ENCODE data around the gene MCFD2. TPM values are rescaled to one million over a fixed set of nuclear protein-coding genes. Genes with fewer than 3 reads are reported as not detected.
A peak's percentile ranks its signal among the peaks of the same experiment; 100 is the strongest.
"Not testable (repeated sequence)": the region's sequence is repeated elsewhere in the genome, so short reads cannot be mapped to it uniquely, and the experiment has no call there.

Gene MCFD2
- total RNA-seq, 2 experiments from 2014 or later, result 30.1 to 30.2 TPM

DNA sequence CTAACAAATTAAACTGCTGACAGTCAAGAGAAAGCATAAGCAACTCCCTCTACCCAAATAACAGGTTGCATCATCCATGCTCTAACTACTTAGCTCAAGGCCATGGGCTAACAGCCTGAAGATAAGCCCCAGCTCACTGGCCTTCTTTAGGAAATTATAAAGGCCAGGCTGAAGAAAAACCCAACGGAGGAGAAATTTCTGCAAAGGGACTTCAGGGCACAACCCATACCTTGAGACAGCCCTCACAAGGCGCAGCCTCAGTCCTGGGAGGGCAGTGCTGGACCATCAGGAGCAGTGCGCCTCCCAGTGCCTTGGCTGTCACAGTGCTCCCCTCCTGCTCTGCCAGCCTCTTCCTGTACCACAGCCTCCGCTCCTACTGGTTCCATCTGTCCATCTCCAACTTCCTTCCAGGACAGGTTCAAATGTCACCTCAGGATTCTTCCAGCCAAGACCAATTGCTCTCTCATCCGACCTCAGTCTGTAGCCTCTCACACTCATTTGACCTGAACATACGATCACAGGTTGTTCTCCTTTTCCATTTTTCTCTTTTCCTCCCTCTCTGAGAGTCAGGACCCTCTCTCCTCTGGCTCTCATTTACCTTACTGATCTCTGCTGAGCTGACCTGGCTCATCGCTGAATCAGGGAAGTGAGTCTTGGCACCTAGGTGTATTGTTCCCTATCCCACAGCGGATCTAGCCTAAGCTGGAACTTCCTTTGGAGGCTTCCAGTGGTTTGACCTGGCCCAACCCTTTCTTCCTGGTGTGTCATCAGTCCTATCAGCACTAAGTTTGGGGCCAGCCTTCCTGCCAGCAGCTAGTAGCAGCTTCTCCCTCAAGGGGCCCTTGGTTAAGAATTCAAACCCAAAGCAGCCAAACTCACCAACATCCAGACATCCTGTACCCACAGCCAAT, 1.9 kb downstream of the MCFD2 start:
- H3K27ac Mint-ChIP-seq, result no peak overlapping the region
- H3K27me3 Mint-ChIP-seq (ENCODE audit: low read depth), result no peaks in the 10 kb centered on the region
- H3K9me3 Mint-ChIP-seq, result no peaks in the 10 kb centered on the region
- DNase-seq, result no peak
- peaks cover 61% of the 10 kb centered on the region for H3K4me1 Mint-ChIP-seq (ENCODE audit: low read depth)
- H3K4me3 Mint-ChIP-seq, result peak overlapping the region; percentile 82
- peaks cover 25% of the 10 kb centered on the region for H3K36me3 Mint-ChIP-seq (ENCODE audit: low read depth)
- CTCF ChIA-PET, result interaction anchor here (0.5 to 1.0 kb wide), 2 partner anchors 11 to 75 kb away, joined by 3 to 4 read pairs; no protein-coding TSS in a partner anchor
- intact Hi-C loops (cut with micrococcal nuclease), result no loop called here

DNA sequence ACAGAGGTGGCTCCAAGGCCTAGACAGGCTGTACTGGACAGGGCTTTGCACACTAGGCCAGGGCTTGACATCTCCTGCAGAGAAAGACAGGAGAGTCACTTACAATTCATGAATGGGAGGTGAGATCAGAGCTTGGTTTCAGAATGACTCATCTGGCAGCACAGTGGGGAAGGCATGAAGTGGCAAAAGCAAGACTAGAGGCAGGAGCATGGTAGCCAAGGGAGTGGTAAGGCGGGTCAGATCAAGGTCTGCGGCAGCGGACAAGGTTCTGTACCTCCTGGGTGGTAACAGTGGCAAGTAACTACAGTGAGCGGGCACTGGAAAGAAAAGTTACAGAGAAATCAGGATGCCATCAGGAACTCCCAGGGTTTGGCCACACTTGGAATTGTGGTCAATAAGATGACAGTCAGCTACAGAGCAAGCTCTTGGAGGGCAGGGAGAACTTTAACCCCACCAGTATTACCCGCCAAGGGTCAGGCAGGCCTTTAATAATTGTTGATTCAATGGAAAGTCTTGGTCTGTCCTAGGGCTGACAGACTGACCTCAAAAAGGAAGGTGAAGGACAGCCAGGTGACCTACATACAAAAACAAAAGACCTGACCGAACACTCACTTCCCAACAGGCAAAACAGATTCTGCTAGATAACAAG, 5.7 kb downstream of the MCFD2 start:
- Mint-ChIP-seq H3K36me3 (ENCODE audit: low read depth) (peaks cover 40% of the 10 kb centered on the region), H3K4me3 (no peak overlapping the region), H3K9me3 (no peaks in the 10 kb centered on the region), H3K4me1 (ENCODE audit: low read depth) (peaks cover 42% of the 10 kb centered on the region), H3K27ac (peak overlapping the region; percentile 5), H3K27me3 (ENCODE audit: low read depth) (no peaks in the 10 kb centered on the region)
- peak; percentile 74 for DNase-seq
- CTCF ChIA-PET, result interaction anchor here (0.6 to 1.0 kb wide), 3 partner anchors 11 to 114 kb away, joined by 3 read pairs; no protein-coding TSS in a partner anchor
- intact Hi-C loops (cut with micrococcal nuclease), result no loop called here

DNA sequence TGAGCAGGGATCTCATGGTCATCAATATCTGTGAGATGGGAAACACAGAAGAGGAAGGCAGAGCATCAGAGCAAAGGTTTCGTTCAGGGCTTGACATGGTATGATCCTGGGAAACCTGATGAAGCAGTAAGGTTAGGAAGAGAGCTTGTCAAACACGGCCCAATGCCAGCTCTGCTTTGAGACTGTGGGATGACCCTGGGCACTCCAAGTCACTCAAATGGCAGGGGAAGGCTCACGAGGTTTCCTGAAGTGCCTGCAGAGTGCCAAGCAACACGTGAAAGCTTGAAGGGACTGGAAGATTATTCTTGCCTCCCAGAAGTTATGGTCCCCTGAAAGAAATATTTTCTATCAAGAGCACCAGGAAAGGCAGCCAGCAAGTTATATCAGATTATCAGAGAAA, 6.5 kb downstream of the MCFD2 start:
- Mint-ChIP-seq H3K36me3 (ENCODE audit: low read depth) (peaks cover 42% of the 10 kb centered on the region), H3K27ac (no peak overlapping the region), H3K9me3 (no peaks in the 10 kb centered on the region), H3K4me3 (no peak overlapping the region), H3K27me3 (ENCODE audit: low read depth) (no peaks in the 10 kb centered on the region), H3K4me1 (ENCODE audit: low read depth) (peaks cover 34% of the 10 kb centered on the region)
- intact Hi-C loops (cut with micrococcal nuclease), result no loop called here
- CTCF ChIA-PET, result interaction anchor here (0.6 to 1.0 kb wide), 3 partner anchors 12 to 113 kb away, joined by 3 read pairs; no protein-coding TSS in a partner anchor
- DNase-seq, result no peak

DNA sequence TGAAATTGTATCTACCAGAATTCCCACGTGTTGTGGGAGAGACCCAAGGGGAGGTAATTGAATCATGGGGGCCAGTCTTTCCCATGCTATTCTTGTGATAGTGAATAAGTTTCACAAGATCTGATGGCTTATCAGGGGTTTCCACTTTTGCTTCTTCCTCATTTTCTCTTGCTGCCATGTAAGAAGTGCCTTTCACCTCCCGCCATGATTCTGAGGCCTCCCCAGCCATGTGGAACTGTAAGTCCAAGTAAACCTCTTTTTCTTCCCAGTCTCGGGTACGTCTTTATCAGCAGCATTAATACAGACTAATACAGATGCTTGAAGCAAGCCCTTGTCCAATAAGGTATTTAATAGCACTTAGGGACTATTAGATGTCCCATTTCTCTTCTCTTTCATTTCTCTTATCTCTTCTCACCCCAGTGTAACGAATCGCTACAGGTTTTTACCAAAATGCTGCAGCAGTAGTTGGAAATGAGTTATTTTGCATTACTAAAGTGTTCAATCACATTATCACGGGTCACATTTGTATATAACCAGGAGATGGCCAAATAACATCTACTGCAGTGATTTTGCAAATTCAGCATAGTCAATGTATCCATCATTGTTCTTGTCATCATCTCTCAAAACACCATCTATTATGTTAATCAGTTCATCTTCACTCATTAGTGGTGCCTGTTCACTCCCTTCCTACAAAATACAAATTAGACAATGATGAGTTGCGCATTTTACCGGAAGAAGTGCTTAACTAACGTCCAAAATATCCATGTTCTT, 10.5 kb downstream of the MCFD2 start:
- H3K9me3 Mint-ChIP-seq; H3K27me3 Mint-ChIP-seq (ENCODE audit: low read depth); CTCF ChIA-PET; H3K4me3 Mint-ChIP-seq; intact Hi-C loops (cut with micrococcal nuclease); DNase-seq; H3K27ac Mint-ChIP-seq: not testable (repeated sequence)
- H3K4me1 Mint-ChIP-seq (ENCODE audit: low read depth), result peaks cover 17% of the 10 kb centered on the region
- peaks cover 32% of the 10 kb centered on the region for H3K36me3 Mint-ChIP-seq (ENCODE audit: low read depth)

DNA sequence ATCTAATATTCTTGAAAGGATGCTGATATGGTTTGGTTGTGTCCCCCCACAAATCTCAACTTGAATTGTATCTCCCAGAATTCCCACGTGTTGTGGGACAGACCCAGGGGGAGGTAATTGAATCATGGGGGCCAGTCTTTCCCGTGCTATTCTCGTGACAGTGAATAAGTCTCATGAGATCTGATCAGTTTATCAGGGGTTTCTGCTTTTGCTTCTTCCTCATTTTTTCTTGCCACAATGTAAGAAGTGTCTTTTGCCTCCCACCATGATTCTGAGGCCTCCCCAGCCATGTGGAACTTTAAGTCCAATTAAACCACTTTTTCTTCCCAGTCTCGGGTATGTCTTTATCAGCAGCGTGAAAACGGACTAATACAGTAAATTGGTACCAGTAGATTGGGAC, 12.6 kb downstream of the MCFD2 start:
- H3K4me1 Mint-ChIP-seq (ENCODE audit: low read depth); intact Hi-C loops (cut with micrococcal nuclease); DNase-seq; H3K27ac Mint-ChIP-seq; H3K4me3 Mint-ChIP-seq; H3K27me3 Mint-ChIP-seq (ENCODE audit: low read depth); CTCF ChIA-PET; H3K9me3 Mint-ChIP-seq: not testable (repeated sequence)
- peaks cover 18% of the 10 kb centered on the region for H3K36me3 Mint-ChIP-seq (ENCODE audit: low read depth)

DNA sequence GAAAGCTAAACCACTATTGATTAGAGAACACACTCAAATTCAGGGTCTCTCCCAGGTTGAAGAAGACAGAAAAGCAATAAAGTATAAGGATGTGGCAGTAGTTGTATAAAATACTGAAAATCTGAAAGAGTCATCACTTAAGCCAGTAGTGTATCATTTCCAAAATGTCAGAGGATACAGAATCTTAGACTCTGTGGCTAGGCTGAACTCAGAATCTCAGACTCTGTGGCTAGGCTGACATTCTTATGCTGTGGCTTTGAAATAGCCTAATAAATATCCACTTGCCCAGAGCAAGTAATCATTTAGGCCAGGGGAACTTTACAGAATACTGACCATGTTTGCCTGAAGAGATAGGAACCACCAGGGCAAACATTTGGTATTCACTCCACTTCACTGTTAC, 13.1 kb downstream of the MCFD2 start:
- intact Hi-C loops (cut with micrococcal nuclease), result no loop called here
- no peaks in the 10 kb centered on the region for H3K27me3 Mint-ChIP-seq (ENCODE audit: low read depth)
- H3K27ac Mint-ChIP-seq, result no peak overlapping the region
- H3K4me1 Mint-ChIP-seq (ENCODE audit: low read depth), result no peaks in the 10 kb centered on the region
- peaks cover 13% of the 10 kb centered on the region for H3K36me3 Mint-ChIP-seq (ENCODE audit: low read depth)
- H3K9me3 Mint-ChIP-seq, result no peaks in the 10 kb centered on the region
- no peak for DNase-seq
- no peak overlapping the region for H3K4me3 Mint-ChIP-seq
- CTCF ChIA-PET, result no interaction called here

DNA sequence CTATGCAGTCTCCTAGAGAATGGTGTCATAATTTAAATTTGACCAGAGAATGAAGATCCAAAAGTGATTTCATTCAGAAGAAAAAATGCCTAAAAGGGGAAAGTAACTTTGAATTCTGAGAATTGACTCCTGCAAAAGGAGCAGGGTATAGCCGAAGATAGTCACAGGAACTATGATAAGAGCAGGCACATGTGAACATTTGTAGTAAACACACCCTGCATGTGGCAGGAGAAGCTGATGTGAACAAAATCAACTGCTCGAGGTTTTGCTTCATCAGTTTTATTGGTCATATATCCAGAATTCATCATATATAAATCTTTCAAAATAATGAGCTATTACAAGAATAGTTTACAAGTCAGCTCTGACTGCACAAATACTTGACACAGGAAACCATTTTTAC, 14.0 kb downstream of the MCFD2 start:
- Mint-ChIP-seq H3K27me3 (ENCODE audit: low read depth) (no peaks in the 10 kb centered on the region), H3K27ac (no peak overlapping the region), H3K9me3 (no peaks in the 10 kb centered on the region), H3K4me1 (ENCODE audit: low read depth) (no peaks in the 10 kb centered on the region), H3K4me3 (no peak overlapping the region), H3K36me3 (ENCODE audit: low read depth) (peaks cover 13% of the 10 kb centered on the region)
- no peak for DNase-seq
- intact Hi-C loops (cut with micrococcal nuclease), result no loop called here
- CTCF ChIA-PET, result no interaction called here

DNA sequence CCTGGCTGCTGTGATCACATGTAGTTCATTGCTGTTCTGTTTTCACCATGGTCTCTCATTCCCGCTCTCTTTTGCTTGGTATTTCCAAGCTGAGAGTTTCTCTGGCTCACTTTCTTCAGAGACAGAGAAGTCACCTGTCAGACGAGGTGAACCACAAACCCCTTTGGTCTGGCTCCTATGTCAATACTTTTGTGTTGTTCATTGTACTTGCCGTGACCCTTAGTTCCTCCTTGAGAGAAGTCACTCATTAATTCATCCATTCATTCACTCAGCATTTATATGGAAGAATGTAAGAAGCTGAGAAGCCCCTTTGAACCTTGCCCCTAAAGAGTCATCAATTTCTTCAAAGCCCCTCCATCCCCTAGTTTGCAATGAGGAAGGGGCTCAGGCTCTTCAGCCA, 15.2 kb downstream of the MCFD2 start:
- DNase-seq, result no peak
- H3K9me3 Mint-ChIP-seq, result no peaks in the 10 kb centered on the region
- peaks cover 10% of the 10 kb centered on the region for H3K36me3 Mint-ChIP-seq (ENCODE audit: low read depth)
- no peak overlapping the region for H3K27ac Mint-ChIP-seq
- no peaks in the 10 kb centered on the region for H3K4me1 Mint-ChIP-seq (ENCODE audit: low read depth)
- H3K4me3 Mint-ChIP-seq, result no peak overlapping the region
- CTCF ChIA-PET, result interaction anchor here (0.8 kb wide), 1 partner anchor 488 kb away, joined by 3 read pairs; no protein-coding TSS in a partner anchor
- no peaks in the 10 kb centered on the region for H3K27me3 Mint-ChIP-seq (ENCODE audit: low read depth)
- intact Hi-C loops (cut with micrococcal nuclease), result no loop called here

DNA sequence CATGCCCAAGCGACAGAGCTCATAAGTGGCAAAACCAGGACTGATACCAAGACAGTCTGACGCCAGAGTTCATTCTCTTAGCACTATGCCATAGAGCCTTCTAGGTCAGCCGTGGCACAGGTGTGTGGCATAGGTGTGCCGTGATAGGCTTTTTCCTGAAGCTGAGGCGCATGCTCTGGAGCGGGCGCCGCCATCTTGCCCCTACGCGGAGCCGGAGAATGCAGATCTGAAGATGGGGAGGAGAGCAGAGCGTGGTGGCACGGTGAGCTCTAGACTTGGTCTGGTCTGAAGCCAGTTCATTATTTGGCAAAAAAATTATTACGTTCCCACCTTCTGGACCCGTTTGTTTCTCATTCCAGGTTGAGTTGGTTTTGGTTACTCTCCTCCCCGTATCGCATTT, 16.6 kb downstream of the MCFD2 start:
- DNase-seq, result no peak
- Mint-ChIP-seq H3K36me3 (ENCODE audit: low read depth) (peaks cover 3% of the 10 kb centered on the region), H3K27me3 (ENCODE audit: low read depth) (no peaks in the 10 kb centered on the region), H3K27ac (no peak overlapping the region), H3K4me1 (ENCODE audit: low read depth) (no peaks in the 10 kb centered on the region), H3K9me3 (no peaks in the 10 kb centered on the region), H3K4me3 (no peak overlapping the region)
- intact Hi-C loops (cut with micrococcal nuclease), result no loop called here
- CTCF ChIA-PET, result interaction anchor here (0.6 to 1.7 kb wide), 2 partner anchors 9 to 486 kb away, joined by 3 to 5 read pairs; no protein-coding TSS in a partner anchor

DNA sequence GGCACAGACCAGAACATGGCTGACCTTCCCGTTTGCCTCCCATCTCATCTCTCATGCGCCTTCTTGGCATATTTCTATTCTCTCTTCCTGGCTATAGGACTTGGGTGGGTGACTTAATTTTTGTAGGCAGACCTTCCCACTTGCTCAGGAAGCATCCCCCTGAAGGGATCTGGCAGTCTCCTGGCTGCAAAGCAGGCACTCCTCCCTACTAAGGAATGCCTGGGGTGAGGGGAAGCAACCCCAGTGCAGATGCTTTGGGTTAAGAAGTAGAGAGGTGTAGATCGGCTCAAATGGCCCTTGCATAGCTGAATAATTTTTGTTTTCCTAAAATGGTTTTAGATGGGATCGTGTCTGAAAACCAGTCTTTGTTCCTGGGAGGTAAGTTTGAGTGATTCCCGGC, 17.6 kb downstream of the MCFD2 start:
- Mint-ChIP-seq H3K27ac (no peak overlapping the region), H3K27me3 (ENCODE audit: low read depth) (no peaks in the 10 kb centered on the region), H3K4me3 (no peak overlapping the region), H3K36me3 (ENCODE audit: low read depth) (no peaks in the 10 kb centered on the region), H3K9me3 (no peaks in the 10 kb centered on the region), H3K4me1 (ENCODE audit: low read depth) (no peaks in the 10 kb centered on the region)
- CTCF ChIA-PET, result interaction anchor here (1.0 kb wide), 1 partner anchor 10 kb away, joined by 3 read pairs; no protein-coding TSS in a partner anchor
- intact Hi-C loops (cut with micrococcal nuclease), result no loop called here
- DNase-seq, result no peak

DNA sequence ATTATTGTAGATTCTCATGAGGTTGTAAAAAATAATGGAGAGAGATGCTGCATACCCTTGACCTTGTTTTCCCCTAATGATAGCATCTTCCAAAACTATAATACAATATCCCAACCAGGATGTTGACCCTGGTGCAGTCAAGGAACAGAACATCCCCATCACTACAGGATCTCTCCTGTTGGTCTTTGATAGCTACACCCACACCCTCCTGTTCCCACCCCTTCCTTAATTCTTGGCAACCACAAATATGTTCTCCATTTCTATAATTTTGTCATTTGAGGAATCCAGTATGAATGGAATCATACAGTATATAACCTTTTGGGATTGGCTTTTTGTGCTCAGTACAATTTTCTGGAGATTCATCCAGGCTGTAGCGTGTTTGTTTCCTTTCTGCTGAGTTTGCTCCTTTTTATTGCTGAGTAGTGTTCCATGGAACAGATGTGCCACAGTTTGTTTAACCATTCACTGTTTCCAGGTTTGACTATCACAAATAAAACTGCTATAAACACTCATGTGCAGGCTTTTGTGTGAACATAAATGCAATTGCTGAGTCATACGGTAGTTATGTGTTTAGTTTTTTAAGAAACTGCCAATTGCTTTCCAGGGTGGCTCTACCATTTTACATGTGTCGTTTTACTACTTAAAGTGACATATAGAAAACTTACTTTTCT, 22.2 kb downstream of the MCFD2 start:
- no peaks in the 10 kb centered on the region for H3K9me3 Mint-ChIP-seq
- CTCF ChIA-PET, result no interaction called here
- no peak overlapping the region for H3K27ac Mint-ChIP-seq

More for the DNA sequence above, 22.2 kb downstream of the MCFD2 start:
- intact Hi-C loops (cut with micrococcal nuclease), result no loop called here
- Mint-ChIP-seq H3K27me3 (ENCODE audit: low read depth) (no peaks in the 10 kb centered on the region), H3K4me3 (no peak overlapping the region), H3K4me1 (ENCODE audit: low read depth) (no peaks in the 10 kb centered on the region), H3K36me3 (ENCODE audit: low read depth) (no peaks in the 10 kb centered on the region)
- no peak for DNase-seq

All from activated naive CD4-positive, alpha-beta T cell treated with anti-CD3 and anti-CD28 coated beads for 36 hours (primary cell).